ENCODE data around the gene BICDL1.

Gene BICDL1

GRCh38 chr12:120081641-120082040 lies 92.6 kb downstream of the BICDL1 start:
- DNase-seq (ENCODE audit: low spot score) = no peak

- DNase-seq (ENCODE audit: low spot score) = no peak
Measured at GRCh38 chr12:120085920-120086645, 97.0 kb downstream of the BICDL1 start.

GRCh38 chr12:120086801-120087621 lies 98.0 kb downstream of the BICDL1 start:
- peak; percentile 99 for DNase-seq (ENCODE audit: low spot score)

GRCh38 chr12:120089105-120089504 lies 100.1 kb downstream of the BICDL1 start:
- DNase-seq (ENCODE audit: low spot score) = no peak

GRCh38 chr12:120089796-120090195 lies 100.8 kb downstream of the BICDL1 start:
- DNase-seq (ENCODE audit: low spot score) = no peak

GRCh38 chr12:120090206-120090605 lies 101.2 kb downstream of the BICDL1 start:
- no peak for DNase-seq (ENCODE audit: low spot score)

GRCh38 chr12:120090626-120091295 lies 101.7 kb downstream of the BICDL1 start:
- DNase-seq (ENCODE audit: low spot score) = no peak

GRCh38 chr12:120091371-120092090 lies 102.5 kb downstream of the BICDL1 start:
- DNase-seq (ENCODE audit: low spot score) = no peak

GRCh38 chr12:120092551-120093335 lies 103.7 kb downstream of the BICDL1 start:
- no peak for DNase-seq (ENCODE audit: low spot score)

- no peak for DNase-seq (ENCODE audit: low spot score)
Measured at GRCh38 chr12:120093336-120093591, 104.2 kb downstream of the BICDL1 start.

GRCh38 chr12:120093592-120094355 lies 104.7 kb downstream of the BICDL1 start:
- no peak for DNase-seq (ENCODE audit: low spot score)

- DNase-seq (ENCODE audit: low spot score) = peak; percentile 47
Measured at GRCh38 chr12:120094485-120094884, 105.4 kb downstream of the BICDL1 start.

GRCh38 chr12:120095331-120095730 lies 106.3 kb downstream of the BICDL1 start:
- DNase-seq (ENCODE audit: low spot score) = no peak

GRCh38 chr12:120095736-120096135 lies 106.7 kb downstream of the BICDL1 start:
- no peak for DNase-seq (ENCODE audit: low spot score)

- no peak for DNase-seq (ENCODE audit: low spot score)
Measured at GRCh38 chr12:120096671-120097202, 107.7 kb downstream of the BICDL1 start.

GRCh38 chr12:120098756-120099470 lies 109.9 kb downstream of the BICDL1 start:
- DNase-seq (ENCODE audit: low spot score) = no peak

- DNase-seq (ENCODE audit: low spot score) = no peak
Measured at GRCh38 chr12:120099738-120100137, 110.7 kb downstream of the BICDL1 start.

- DNase-seq (ENCODE audit: low spot score) = peak; percentile 87
Measured at GRCh38 chr12:120100630-120101029, 111.6 kb downstream of the BICDL1 start.

- DNase-seq (ENCODE audit: low spot score) = no peak
Measured at GRCh38 chr12:120101182-120101581, 112.1 kb downstream of the BICDL1 start.

GRCh38 chr12:120101617-120102016 lies 112.6 kb downstream of the BICDL1 start:
- DNase-seq (ENCODE audit: low spot score) = no peak
